Measurements from ENCODE around the gene RNASEH2A.

GRCh38 chr19:12833418-12833737, 27.0 kb downstream of the RNASEH2A start:
- no peak for TF ChIP-seq EP300 (IDR thresholded peaks at IDR 0.05)
- no peak for TF ChIP-seq POLR2AphosphoS5 (IDR thresholded peaks at IDR 0.05)
- no peak for TF ChIP-seq POLR2A (IDR thresholded peaks at IDR 0.05)

Data from upper lobe of left lung (tissue), 4 donors.